ENCODE measurements around the gene EDARADD. TPM values are rescaled to one million over a fixed set of nuclear protein-coding genes. Genes with fewer than 3 reads are reported as not detected.
A peak's percentile ranks its signal among the peaks of the same experiment; 100 is the strongest.

EDARADD gene
- total RNA-seq, 1 experiment from 2014 or later: not detected

DNA sequence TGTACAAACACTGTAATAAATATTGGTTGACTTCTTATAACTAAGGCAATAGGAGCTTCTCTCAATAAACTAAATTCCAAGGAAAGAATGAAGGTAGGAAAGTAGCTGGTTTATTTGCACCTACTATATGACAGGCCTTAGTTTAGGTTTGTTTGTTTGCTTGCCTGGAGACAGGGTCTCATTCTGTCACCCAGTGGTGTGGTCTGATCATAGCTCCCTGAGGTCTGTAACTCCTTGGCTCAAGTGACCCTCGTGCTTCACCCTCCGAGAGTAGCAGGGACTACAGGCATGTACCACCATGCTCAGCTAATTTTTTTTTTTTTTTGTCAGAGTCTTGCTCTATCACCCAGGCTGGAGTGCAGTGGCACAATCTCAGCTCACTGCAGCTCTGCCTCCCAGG, 1.9 kb upstream of the EDARADD start:
- DNase-seq (ENCODE audit: low read depth): no peak

DNA sequence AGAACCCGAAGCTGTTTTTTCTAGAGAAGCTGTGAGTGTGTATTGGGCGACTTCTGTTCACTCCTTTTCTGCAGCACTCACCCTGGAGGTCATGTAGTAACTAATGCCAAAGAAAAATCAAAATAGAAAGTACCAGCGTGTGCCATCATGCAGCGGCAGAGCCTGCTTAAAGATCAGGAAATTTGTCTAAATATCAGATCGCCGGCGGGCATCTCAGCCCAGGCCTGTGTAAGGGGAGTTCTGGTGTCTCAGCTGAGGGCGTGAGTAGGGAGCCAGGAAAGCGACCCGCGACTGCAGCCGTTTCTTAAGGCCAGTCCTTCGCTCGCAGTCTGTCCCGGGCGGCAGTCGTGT, 768 bp downstream of the EDARADD start:
- DNase-seq (ENCODE audit: low read depth): peak; percentile 4

DNA sequence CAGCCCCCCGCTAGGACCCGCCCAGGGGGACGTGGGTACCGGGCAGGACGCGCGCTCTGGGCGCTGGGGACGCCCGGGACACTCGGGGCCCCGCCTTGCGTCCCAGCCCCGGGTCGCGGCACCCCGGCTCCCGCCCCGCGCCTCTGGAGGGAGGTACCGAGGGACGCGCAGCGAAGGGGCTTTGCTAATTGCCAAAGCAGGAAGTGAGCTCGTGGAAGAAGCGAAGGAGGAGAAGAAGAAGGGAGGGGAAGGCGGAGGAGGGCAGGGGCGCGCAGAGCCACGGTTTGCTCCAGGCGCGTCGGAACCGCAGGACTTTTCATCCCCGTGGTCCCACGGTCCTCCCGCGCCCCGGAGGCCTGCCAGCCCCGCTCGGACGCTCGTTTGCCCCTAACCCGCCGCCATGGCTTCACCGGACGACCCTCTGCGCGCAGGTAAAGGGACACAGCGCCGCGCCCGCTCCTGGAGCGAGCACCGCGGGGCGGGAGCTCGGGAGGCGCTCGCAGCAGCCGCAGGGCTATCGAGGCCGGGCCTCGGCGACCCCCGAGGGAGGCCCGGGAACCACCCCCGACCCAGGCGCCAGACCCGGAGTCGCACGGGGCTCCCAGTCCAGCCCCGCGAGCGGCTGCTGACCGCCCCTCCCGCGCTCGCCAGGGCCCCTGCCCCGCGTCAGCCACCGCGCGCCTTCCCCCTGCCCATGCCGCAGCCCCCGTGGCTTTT, 1.3 kb downstream of the EDARADD start:
- DNase-seq (ENCODE audit: low read depth): no peak

DNA sequence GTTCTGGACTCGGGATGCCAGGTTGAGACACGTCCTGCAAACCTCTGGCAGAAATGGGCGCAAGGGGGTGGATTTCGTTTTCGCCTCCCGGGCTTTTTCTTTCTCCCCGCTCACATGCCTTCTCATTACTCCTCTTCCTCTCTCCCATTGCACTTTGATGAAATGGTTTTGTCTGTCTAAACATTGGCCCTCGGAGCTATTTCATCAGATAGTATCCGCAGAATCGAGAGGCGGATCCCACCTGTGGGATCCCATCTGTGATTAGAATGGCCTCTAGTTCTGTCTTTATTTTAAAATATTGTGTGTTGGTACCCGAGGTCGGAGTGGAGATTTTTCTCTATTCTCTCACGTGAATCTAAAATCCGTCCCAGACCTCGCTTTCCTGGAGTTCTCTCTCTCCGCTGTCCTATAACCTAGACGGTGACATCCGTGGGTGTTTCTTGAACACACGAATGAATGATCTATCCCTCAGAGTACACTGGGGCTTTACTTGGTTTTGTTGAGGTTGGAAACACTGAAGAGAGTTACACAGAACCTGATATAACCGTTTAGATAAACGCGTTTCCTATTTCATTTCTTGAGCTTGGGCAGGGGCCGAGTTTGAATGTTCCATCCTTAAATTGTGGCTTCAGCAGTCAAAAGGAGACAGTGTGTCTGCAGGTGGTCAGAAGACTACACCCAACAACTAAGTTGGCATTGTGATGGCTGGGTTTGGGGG, 2.0 kb downstream of the EDARADD start:
- DNase-seq (ENCODE audit: low read depth): no peak

DNA sequence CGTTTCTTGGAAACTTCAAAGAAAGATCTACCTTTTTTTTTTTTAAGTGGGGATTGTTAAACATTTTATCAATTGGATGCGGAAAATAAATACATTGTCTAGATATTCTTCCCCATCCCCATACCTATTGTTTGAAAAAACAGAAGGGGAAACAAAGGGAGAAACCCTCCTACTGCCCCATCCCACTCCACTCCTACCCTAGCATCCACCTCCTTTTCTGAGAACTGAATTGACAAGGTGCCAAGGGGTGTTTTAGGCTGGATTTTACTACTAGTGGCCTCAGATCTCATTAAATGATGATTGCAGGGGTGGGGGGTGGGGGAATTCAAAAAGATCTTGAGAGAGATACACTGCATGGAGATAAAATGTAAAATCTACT, 2.6 kb downstream of the EDARADD start:
- DNase-seq (ENCODE audit: low read depth): no peak

DNA sequence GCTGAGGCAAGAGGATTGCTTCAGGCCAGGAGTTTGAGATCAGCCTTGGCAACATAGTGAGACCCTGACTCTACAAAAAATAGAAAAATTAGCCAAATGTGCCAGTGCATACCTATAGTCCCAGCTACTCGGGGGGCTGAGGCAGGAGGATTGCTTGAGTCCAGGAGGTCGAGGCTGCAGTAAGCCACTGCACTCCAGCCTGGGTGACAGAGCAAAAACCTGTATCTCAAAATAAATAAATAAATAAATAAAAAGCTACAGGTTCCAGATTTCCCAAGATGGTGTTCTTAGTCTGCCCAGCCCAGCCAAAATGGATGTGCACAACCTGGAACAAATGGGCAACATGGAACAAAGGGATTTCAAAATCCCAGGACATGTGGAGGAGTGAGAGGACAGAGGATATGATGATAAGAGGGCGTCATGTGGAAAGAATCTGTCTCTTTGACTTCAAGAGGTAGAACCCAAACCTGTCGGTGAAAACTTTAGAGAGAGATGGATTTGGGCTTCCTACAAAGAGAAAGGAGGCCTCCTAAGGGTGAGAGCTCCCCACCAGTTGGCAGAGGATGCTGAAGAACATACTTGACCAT, 3.2 kb downstream of the EDARADD start:
- no peak for DNase-seq (ENCODE audit: low read depth)

DNA sequence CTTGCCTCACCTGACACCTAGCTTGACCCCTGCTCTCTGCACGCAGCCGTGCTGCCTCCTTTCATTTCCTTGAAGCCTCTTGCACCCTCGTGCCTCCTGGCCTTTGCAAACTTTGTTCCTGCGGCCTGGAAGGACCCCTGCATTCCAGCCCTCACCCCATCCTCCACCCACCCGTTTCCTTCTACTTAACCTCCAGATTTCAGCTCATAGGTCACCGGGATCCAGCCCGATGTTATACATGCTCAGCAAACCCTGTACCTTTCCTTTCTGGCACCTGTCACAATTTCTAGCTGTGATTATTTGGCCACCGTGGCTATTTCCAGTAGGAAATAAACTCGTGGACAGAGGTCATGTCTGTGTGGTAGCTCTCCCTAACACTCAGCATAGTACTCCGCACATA, 4.5 kb downstream of the EDARADD start:
- DNase-seq (ENCODE audit: low read depth): no peak

DNA sequence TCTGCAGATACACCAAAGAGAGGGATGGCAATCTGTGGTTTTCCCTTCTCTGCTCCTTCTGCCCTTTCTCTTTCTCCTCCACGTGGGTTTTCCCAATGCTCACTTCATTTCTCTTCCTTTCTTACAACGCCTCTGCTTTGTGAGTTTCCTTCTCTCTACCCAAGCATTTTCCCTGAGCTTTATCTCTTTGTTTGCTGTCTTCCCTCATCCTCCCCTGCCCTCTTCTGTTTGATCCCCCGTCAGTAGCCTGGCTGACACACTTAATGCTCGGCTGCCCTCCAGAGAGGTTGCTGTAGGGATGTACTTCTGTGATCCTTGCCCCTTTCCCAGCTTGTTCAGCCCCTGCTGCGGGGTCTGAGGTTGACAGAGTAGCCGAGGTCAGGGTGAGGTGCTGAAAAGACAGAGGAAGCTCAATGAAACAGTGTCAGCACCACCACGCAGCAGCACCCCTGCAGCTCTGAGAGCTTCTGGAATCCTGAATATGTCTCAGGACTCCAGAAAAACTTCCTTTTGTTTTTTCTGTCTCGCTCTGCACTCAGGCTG, 6.0 kb downstream of the EDARADD start:
- no peak for DNase-seq (ENCODE audit: low read depth)

DNA sequence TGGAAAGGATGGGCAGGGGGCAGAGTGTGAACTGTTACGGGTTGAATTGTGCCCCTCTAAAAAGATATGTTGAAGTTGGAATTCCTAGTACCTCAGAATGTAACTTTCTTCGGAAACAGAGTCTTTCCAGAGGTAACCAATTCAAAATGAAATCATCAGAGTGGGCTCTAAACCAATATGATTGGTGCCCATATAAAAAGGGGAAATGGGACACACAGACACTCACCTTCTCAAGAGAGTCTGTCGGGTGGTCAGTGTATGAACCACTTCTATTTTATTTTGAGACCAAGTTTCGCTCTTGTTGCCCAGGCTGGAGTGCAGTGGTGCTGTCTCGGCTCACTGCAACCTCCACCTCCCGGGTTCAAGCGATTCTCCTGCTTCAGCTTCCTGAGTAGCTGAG, 7.6 kb downstream of the EDARADD start:
- no peak for DNase-seq (ENCODE audit: low read depth)

DNA sequence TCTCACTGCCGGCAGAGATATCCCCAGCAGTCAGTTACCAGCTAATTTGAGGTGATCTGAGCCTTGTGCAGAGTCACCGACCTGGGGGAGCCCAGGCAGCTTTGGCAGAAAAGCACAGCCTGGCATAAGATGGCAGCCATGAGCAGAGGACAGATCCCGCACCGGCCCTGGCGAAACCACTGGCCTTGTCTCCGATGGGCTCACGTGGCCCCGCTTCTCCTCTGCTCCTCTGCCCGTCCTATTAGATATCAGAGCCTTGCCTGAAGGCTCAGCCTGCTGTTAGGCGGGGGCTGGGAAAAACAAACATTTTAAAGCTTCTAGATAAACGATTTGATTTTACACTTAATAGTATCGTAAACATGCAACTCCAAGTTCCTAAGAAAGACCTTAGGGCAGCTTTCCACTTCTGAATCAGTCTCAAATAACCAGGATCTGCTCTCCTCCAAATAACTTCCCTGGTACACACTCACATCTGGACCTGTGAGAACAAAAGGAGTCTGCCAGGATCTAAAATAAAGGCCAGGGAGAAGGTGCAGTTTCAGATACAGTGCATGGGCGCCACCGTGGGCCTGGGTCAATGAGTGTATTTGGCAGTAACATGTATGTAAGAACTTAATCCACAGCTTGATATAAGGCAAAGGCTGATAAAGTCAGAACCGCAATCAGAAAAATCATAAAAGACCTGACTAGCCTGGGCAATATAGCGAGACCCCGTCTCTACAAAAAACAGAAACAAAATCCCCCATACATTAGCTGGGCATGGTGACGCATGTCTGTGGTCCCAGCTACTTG, 10.0 kb downstream of the EDARADD start:
- no peak for DNase-seq (ENCODE audit: low read depth)

DNA sequence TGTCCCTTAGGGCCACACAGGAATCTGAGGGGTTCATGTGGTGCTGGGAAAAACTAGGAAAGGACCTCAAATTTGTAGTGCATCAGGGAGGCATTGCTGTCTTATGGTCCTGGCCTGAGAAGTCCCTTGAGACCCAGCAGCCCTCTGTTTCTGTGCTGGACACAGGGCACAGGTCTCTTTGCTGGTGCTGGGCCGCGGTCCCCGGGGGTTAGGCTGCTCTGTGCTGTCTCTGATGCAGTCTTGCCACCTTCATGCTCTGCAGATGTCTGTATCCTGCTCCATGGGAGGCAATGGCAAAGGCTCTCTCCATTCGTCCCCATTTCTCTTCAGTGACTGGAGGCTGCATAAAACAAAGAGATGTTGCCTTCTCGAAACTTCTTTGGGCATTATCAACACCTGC, 13.0 kb downstream of the EDARADD start:
- DNase-seq (ENCODE audit: low read depth): no peak

DNA sequence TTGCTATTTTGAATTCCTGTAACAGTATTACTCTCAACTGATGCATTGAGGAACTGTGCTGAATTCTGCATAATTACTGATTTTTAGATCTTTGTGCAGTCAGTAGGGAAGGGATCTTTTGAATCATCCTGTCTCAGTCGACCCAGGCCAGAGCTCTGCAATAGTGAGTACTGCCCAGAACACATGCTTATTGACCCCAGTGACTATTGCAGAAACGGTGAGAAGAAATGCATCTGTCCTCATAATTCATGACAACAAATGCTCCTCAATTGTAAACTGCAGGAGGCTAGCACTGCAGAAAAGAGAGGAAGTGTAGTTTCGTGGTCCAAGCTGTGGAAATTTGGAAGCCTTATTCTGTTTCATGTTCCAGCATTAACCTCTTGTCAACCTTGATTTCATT, 19.6 kb downstream of the EDARADD start:
- no peak for DNase-seq (ENCODE audit: low read depth)

DNA sequence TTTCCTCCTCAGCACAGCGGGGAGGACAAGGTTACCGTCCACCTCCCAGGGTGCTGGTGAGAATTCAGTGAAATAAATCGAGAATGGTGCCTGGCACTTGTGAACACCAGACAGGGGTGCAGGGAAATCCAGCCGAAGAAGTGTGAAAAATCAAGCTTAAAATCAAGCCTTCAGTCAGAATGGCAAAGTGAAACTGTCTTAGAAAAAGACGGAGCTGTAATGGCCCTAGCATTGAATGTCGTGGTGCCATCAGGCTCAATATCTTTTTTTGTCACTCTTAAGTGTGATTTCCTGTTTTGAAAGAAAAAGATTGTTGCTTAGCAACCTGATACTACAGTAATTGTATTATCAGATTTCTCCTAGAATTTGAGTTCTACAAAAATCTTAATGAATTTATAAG, 22.1 kb downstream of the EDARADD start:
- no peak for DNase-seq (ENCODE audit: low read depth)

DNA sequence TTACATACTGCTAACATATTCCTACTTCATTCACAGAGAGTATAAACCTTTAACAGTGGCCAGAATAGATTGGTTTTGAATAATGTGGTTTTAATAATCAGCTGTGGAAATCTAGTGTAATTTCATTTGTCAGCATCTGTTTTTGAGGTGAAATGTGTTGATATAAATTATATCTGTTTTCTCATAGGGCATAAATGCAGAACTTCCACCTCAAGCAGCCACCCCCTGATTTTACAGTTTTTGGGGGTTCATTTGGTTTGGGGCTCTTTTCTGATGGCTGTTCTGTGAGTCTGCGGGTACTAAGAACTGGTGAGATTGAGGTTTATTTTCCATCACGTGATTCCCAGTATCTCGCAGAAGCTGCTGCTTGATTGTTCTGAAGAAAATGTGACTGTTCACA, 23.2 kb downstream of the EDARADD start:
- DNase-seq (ENCODE audit: low read depth): no peak

DNA sequence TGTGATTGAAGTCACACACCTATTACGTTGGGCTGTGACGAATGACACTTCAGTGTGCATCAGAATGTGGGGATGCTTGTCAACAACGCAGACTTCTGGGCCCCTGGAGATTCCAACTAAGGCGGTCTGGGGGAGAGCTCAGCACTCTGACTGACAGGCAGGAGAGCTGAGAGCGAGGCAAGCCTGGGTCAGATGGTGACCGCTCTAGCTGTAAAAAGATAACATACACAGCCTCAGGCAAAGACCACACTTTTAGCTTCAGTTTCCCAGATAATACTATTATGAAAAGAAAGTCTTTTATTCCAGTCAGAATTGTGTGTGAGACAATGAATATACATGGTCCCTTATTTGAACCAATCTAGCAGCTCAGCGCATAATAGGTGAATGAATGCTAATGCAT, 25.4 kb downstream of the EDARADD start:
- DNase-seq (ENCODE audit: low read depth): no peak

DNA sequence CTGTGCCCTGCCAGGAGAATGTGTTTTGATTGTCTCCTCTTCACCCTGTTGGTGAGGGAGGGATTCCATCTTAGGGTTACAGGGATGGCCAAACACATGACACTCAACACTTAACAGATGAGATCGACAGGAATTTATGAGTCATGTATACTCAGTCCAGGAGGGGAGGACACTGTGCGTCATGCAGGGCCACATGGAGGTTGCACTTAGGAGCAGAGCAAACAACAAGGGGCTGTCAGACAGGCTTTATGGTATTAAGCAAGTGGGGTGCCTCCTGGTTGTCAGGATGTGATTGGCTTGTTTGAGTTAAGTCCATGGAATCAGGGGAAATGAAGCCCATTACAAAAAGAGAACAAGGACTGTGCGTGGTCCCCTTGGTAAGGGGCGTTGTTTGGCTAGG, 26.9 kb downstream of the EDARADD start:
- DNase-seq (ENCODE audit: low read depth): peak; percentile 49

DNA sequence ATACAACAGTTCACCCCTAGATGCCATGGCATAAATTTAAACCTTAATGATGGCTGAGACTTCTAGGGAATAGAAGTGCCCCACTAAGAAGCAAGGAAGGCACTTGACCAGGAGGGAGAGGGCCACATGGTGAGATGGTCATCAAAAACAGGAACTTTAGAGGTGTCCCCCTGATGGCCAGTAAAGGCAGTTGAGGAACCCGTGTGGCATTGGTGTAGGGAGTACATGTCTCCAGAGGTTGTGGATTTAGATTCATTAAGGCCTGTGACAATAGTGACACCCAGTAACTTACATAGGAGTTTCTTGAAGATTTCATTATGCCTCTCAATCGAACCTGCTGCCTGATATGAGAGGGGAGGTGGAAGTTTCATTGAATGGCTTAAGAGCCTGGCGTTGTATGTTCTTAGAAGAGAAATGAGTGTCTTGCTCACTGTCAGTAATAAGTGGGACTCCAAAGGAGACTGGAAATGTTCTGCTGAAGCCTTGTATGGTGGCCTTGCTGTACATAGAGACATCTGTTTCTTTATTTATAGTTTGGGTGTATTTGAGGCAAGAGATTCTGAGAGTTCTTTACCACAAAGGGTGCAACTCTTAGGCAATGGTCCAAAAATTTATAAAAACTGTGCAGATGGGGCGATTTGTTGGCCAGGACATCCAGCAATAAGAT, 27.9 kb downstream of the EDARADD start:
- DNase-seq (ENCODE audit: low read depth): no peak

DNA sequence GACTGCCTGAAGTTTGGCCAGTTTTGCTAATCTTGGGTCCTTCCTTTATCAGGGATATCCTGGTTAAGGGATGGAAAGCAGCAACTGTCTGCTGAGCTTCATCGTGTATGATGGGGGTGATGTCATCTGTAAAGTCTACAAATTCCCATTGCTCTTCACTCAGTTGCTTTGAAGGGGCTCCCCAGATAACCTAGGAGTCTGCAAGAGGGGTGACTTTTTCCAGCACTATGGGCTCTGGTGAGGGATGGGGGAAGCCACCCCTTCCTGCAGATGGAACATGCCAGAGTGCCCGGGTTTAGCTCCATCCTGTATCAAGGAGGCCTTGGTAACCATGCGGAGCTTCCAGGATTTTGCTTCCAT, 28.4 kb downstream of the EDARADD start:
- no peak for DNase-seq (ENCODE audit: low read depth)

DNA sequence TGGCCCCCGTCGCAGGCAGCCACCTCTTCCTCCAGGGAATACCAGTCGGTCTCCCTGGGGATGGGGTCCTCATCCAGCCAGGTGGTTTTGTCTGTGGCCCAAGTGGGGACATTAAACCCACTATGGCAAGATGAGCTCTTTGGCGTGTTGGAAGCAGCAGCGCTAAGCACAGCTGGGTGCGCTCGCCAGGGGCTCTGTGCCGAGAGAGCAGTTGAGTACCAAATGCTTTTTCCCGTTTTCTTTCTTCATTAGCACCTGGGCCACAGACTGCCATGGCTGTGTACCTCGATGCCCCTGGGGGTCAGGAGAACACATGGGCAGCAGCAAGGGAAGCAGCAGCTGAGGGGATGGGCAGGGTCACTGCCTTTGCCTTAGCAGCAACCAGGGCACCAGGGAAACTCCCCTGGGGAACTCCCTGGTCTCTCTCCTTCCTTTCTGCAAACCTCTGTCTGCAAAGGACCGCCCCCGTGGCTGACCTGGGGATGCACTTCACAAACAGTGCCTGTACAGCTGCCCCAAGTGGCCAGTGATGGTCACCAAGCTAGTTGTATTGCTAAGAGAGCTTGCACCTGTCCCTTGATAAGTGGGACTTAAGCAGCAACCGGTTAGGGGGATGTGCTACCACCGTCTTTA, 31.1 kb downstream of the EDARADD start:
- no peak for DNase-seq (ENCODE audit: low read depth)

DNA sequence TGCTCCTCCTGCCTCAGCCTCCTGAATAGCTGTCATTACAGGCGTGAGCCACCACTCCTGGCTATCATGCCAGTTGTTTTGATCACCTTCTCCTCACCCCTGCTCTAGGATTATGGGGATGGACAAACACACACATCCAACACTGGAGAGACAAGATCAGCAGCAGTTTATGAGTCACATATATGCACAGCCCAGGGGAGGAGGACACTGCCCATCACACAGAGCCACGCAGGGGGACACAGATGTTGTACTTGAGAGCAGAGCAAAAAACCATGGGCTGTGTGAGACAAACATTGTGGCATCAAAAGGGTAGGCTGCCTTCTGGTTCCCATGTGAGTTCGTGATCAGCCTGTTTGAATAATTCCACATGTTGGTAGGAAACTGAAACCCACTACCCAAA, 32.1 kb downstream of the EDARADD start:
- DNase-seq (ENCODE audit: low read depth): no peak

DNA sequence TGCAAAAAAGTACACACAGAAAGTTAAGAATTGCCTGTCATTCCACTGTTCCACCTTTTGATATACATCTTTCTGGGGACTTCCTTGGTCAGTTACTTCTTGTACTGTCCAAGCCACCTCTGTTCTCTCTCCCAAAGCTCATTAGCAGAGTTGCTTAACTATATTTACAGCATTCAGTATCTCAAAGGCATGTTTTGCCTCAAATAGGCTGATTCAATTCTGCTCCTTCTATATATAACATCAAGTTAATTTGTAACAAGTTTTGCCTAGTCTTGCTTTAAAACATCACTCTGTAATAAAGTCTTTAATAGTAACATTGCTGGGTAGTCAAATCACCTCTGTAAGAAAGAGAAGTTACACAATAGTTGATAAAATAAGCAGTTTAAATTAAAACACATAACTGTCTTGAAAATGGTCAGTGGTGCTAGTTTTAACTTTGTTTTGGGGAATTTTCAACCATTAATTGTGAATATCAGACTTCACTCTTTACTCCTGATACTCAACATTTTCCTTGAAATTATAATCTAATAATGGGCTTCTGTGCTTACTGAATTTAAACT, 35.7 kb downstream of the EDARADD start:
- no peak for DNase-seq (ENCODE audit: low read depth)
